Fibroblast of the aortic adventitia (primary cell): Measurements from ENCODE around the gene GLT1D1. TPM values are rescaled to one million over a fixed set of nuclear protein-coding genes. Genes with fewer than 3 reads are reported as not detected.
"Not testable (repeated sequence)": the region's sequence is repeated elsewhere in the genome, so short reads cannot be mapped to it uniquely, and the experiment has no call there.

ENCODE experiments used
- DNase-seq: peaks from one replicate; pipeline ENCODE4 v3.0.0-alpha.2; 2010; ENCODE audit warnings: low read depth
- H3K4me3 ChIP-seq: 2 replicates; pipeline ENCODE4 v1.5.1; 2011; ENCODE audit warnings: low read depth, mild to moderate bottlenecking, control low read depth, low read length, moderate library complexity
- CTCF ChIP-seq: IDR thresholded peaks from 2 replicates; pipeline ENCODE4 v1.5.1; 2011; ENCODE audit warnings: mild to moderate bottlenecking, low read length, control low read depth, inconsistent platforms; ENCODE audit not compliant: insufficient read depth
- total RNA-seq: library from RNA; depleted of rRNA; stranded (reverse); fragments of >200 nt; gene quantifications from 2 replicates; pipeline ENCODE4 v1.2.3, GENCODE V29; 2012; ENCODE audit warnings: low replicate concordance

Gene GLT1D1
- not detected in 2 replicates for total RNA-seq

GRCh38 chr12:128852885-128853599 is at the start of gene GLT1D1:
Gene GLT1D1 (plus strand): TSS chr12:128853478. CDS start chr12:128853582, 104 bp downstream.
- DNase-seq = no peak
- no peak for TF ChIP-seq CTCF
- no peak within 1 kb of the TSS for H3K4me3 ChIP-seq

GRCh38 chr12:128803788-128804187 is 49.5 kb upstream of the GLT1D1 start:
- no peak for DNase-seq
- no peak for TF ChIP-seq CTCF
- H3K4me3 ChIP-seq = no peak overlapping the region

GRCh38 chr12:128804762-128805161 is 48.5 kb upstream of the GLT1D1 start:
- DNase-seq = no peak
- no peak for TF ChIP-seq CTCF
- no peak overlapping the region for H3K4me3 ChIP-seq

GRCh38 chr12:128805406-128805805 is 47.9 kb upstream of the GLT1D1 start:
- not testable (repeated sequence) for H3K4me3 ChIP-seq, DNase-seq

GRCh38 chr12:128806573-128806972 is 46.7 kb upstream of the GLT1D1 start:
- TF ChIP-seq CTCF = no peak
- DNase-seq = no peak
- H3K4me3 ChIP-seq = no peak overlapping the region

GRCh38 chr12:128807161-128807724 is 46.0 kb upstream of the GLT1D1 start:
- DNase-seq = no peak
- TF ChIP-seq CTCF = no peak
- H3K4me3 ChIP-seq = no peak overlapping the region

- TF ChIP-seq CTCF = no peak
- DNase-seq = no peak
- H3K4me3 ChIP-seq = no peak overlapping the region
These were observed 44.6 kb upstream of the GLT1D1 start for GRCh38 chr12:128808651-128809050.
